SK-N-SH (cell line): ENCODE data around the gene GOLGA8B. TPM values are rescaled to one million over a fixed set of nuclear protein-coding genes. Genes with fewer than 3 reads are reported as not detected.

ENCODE experiments used
- CTCF ChIA-PET: fragments of 300-600, 350-600 bp; formaldehyde crosslinking; extraction: SDS; loops from one replicate; lab custom pipeline; 2021; lab: Yijun Ruan, JAX
- POLR2A ChIA-PET: fragments of 350-600 bp; sonication (Branson Sonifier 250); formaldehyde crosslinking; extraction: SDS; loops from one replicate; lab custom pipeline; 2020; ENCODE audit warnings: antibody characterized with exemption, inconsistent platforms; lab: Yijun Ruan, JAX
- DNase-seq: peaks from one replicate; pipeline ENCODE4 v3.0.0; 2012
- H2AFZ ChIP-seq: fragments of 200-600 bp; sonication (generic); 2 replicates; pipeline ENCODE4 v1.8.1; 2016; ENCODE audit warnings: antibody characterized with exemption, mild to moderate bottlenecking, low read depth
- H3F3A ChIP-seq: fragments of 200-600 bp; sonication (generic); replicated peaks from 2 replicates; pipeline ENCODE3; 2016; ENCODE audit warnings: antibody characterized with exemption, mild to moderate bottlenecking; ENCODE audit not compliant: insufficient read depth
- H3K27ac ChIP-seq, 2 experiments: fragments of 200-500 bp in 1 of 2; fragments of 200-600 bp in 1 of 2; sonication (Bioruptor generic) in 1 of 2; sonication (generic), shearing (Covaris generic) in 1 of 2; 2 replicates each; pipeline versions ENCODE4 v1.5.1 to v1.6.1; 2014 to 2016; ENCODE audit warnings: low read depth in 2 of 2, inconsistent platforms in 1 of 2, low read length in 1 of 2, mild to moderate bottlenecking in 1 of 2, mixed read lengths in 1 of 2
- H3K27me3 ChIP-seq: fragments of 200-600 bp; sonication (generic), shearing (Covaris generic); 2 replicates; pipeline ENCODE4 v1.6.1; 2016; ENCODE audit warnings: mixed run types; ENCODE audit not compliant: insufficient read depth
- H3K36me3 ChIP-seq, 2 experiments: fragments of 200-500 bp in 1 of 2; fragments of 200-600 bp in 1 of 2; sonication (Bioruptor generic) in 1 of 2; sonication (generic) in 1 of 2; replicated peaks in 1 of 2; 2 replicates each; pipeline versions ENCODE3 to v1.5.1; 2014 to 2016; ENCODE audit warnings: low read length in 1 of 2, mild to moderate bottlenecking in 1 of 2; ENCODE audit not compliant: insufficient read depth in 2 of 2, control insufficient read depth in 1 of 2
- H3K4me1 ChIP-seq, 2 experiments: fragments of 200-500 bp in 1 of 2; fragments of 200-600 bp in 1 of 2; sonication (Bioruptor generic) in 1 of 2; sonication (generic), shearing (Covaris generic) in 1 of 2; 2 replicates each; pipeline versions ENCODE4 v1.5.1 to v1.6.1; 2014 to 2016; ENCODE audit warnings: low read depth in 1 of 2, low read length in 1 of 2, mixed run types in 1 of 2; ENCODE audit not compliant: insufficient read depth in 2 of 2, control insufficient read depth in 1 of 2
- H3K4me2 ChIP-seq: fragments of 200-600 bp; sonication (generic), shearing (Covaris generic); 2 replicates; pipeline ENCODE4 v1.6.1; 2017; ENCODE audit warnings: mixed run types
- H3K4me3 ChIP-seq, 2 experiments: fragments of 200-500 bp in 1 of 2; fragments of 200-600 bp in 1 of 2; sonication (Bioruptor generic) in 1 of 2; sonication (generic), shearing (Covaris generic) in 1 of 2; 2 replicates each; pipeline versions ENCODE4 v1.5.1 to v1.8.1; 2014 to 2016; ENCODE audit warnings: low read depth in 2 of 2, inconsistent platforms in 1 of 2, low read length in 1 of 2, mild to moderate bottlenecking in 1 of 2, mixed read lengths in 1 of 2, moderate library complexity in 1 of 2
- H3K79me2 ChIP-seq: fragments of 200-600 bp; sonication (generic); 2 replicates; pipeline ENCODE4 v1.8.1; 2017; ENCODE audit warnings: mild to moderate bottlenecking; ENCODE audit not compliant: insufficient read depth
- H3K9ac ChIP-seq: fragments of 200-600 bp; sonication (generic); 2 replicates; pipeline ENCODE4 v1.6.1; 2017; ENCODE audit warnings: mixed run types
- H3K9me2 ChIP-seq: fragments of 200-600 bp; sonication (generic); 2 replicates; pipeline ENCODE4 v1.6.1; 2017; ENCODE audit warnings: mixed run types
- H3K9me3 ChIP-seq: fragments of 200-600 bp; sonication (generic); 2 replicates; pipeline ENCODE4 v1.6.1; 2017; ENCODE audit warnings: mixed run types, mild to moderate bottlenecking, moderate library complexity
- H4K20me1 ChIP-seq: fragments of 200-600 bp; sonication (generic); 2 replicates; pipeline ENCODE4 v1.6.1; 2017; ENCODE audit warnings: mild to moderate bottlenecking, mixed run types; ENCODE audit not compliant: insufficient read depth
- ELF1 ChIP-seq: IDR thresholded peaks from 2 replicates; pipeline ENCODE4 v1.4.0; 2012
- EP300 ChIP-seq, 2 experiments: IDR thresholded peaks; 2 replicates each; pipeline versions ENCODE4 v1.4.0 to v1.6.1; 2012; ENCODE audit warnings: borderline replicate concordance in 1 of 2, low read depth in 1 of 2, low read length in 1 of 2
- FOXM1 ChIP-seq: IDR thresholded peaks from 2 replicates; pipeline ENCODE4 v1.4.0; 2012; ENCODE audit warnings: low read depth, mild to moderate bottlenecking
- GABPA ChIP-seq: IDR thresholded peaks from 2 replicates; pipeline ENCODE4 v1.4.0; 2012; ENCODE audit warnings: low read depth, mild to moderate bottlenecking
- GATA2 ChIP-seq: sonication (generic); formaldehyde crosslinking; IDR thresholded peaks from 2 replicates; pipeline ENCODE4 v1.5.0; 2020; ENCODE audit warnings: mild to moderate bottlenecking, missing genetic modification reagents
- JUND ChIP-seq: IDR thresholded peaks from 2 replicates; pipeline ENCODE4 v1.4.0; 2012
- MXI1 ChIP-seq: IDR thresholded peaks from 2 replicates; pipeline ENCODE4 v1.6.1; 2012; ENCODE audit warnings: mild to moderate bottlenecking, low read depth, low read length, improper control_type of control experiment
- NFIC ChIP-seq: IDR thresholded peaks from 2 replicates; pipeline ENCODE4 v1.4.0; 2012; ENCODE audit warnings: borderline replicate concordance
- POLR2AphosphoS5 ChIP-seq: IDR thresholded peaks from 2 replicates; pipeline ENCODE4 v1.6.1; 2012; ENCODE audit warnings: low read depth, low read length
- RAD21 ChIP-seq: IDR thresholded peaks from 2 replicates; pipeline ENCODE4 v1.6.1; 2012; ENCODE audit warnings: mild to moderate bottlenecking, low read length
- RXRA ChIP-seq: IDR thresholded peaks from 2 replicates; pipeline ENCODE4 v1.4.0; 2012; ENCODE audit warnings: low read depth, mild to moderate bottlenecking, borderline replicate concordance
- SMC3 ChIP-seq: IDR thresholded peaks from 2 replicates; pipeline ENCODE4 v1.6.1; 2012; ENCODE audit warnings: low read depth, low read length, improper control_type of control experiment
- TAF1 ChIP-seq: IDR thresholded peaks from 2 replicates; pipeline ENCODE4 v1.6.1; 2012; ENCODE audit warnings: low read depth, mild to moderate bottlenecking, low read length, moderate library complexity, borderline replicate concordance
- TCF12 ChIP-seq: IDR thresholded peaks from 2 replicates; pipeline ENCODE4 v1.4.0; 2012
- TEAD4 ChIP-seq: IDR thresholded peaks from 2 replicates; pipeline ENCODE4 v1.4.0; 2012; ENCODE audit warnings: mild to moderate bottlenecking, borderline replicate concordance; ENCODE audit not compliant: insufficient read depth
- YY1 ChIP-seq: IDR thresholded peaks from 2 replicates; pipeline ENCODE4 v1.4.0; 2012; ENCODE audit warnings: low read depth, mild to moderate bottlenecking
- WGBS: methylation state at CpG from one replicate; pipeline ENCODE4 v1.1.6; 2017; ENCODE audit warnings: low lambda C conversion rate; 5-methylcytosine and 5-hydroxymethylcytosine counted together
- polyA plus RNA-seq, 3 experiments: library from polyadenylated mRNA; depleted of rRNA; stranded (reverse); fragments of >200 nt; gene quantifications; 2 replicates each; pipeline ENCODE4 v1.2.3, GENCODE V29; 2012
- TF ChIP-seq, protein P1 (sequence below): fragments of 150-350 bp; IDR thresholded peaks from 2 replicates; pipeline ENCODE4 v1.6.1; 2017; ENCODE audit warnings: antibody characterized with exemption, low read length, low read depth, borderline replicate concordance
- TF ChIP-seq, protein P2 (sequence below): fragments of 200-600 bp; sonication (generic); IDR thresholded peaks from 2 replicates; pipeline ENCODE4 v1.6.1; 2017; ENCODE audit warnings: antibody characterized with exemption, mild to moderate bottlenecking, moderate library complexity
- TF ChIP-seq, protein P3 (sequence below): fragments of 150-350 bp; IDR thresholded peaks from 2 replicates; pipeline ENCODE4 v1.6.1; 2016; ENCODE audit warnings: mild to moderate bottlenecking, low read depth, low read length
- TF ChIP-seq, protein P4 (sequence below): IDR thresholded peaks from 2 replicates; pipeline ENCODE4 v1.4.0; 2012; ENCODE audit warnings: low read depth
- TF ChIP-seq, protein P5 (sequence below): IDR thresholded peaks from 2 replicates; pipeline ENCODE4 v1.4.0; 2012; ENCODE audit warnings: low read depth, borderline replicate concordance

The GOLGA8B gene, protein sequence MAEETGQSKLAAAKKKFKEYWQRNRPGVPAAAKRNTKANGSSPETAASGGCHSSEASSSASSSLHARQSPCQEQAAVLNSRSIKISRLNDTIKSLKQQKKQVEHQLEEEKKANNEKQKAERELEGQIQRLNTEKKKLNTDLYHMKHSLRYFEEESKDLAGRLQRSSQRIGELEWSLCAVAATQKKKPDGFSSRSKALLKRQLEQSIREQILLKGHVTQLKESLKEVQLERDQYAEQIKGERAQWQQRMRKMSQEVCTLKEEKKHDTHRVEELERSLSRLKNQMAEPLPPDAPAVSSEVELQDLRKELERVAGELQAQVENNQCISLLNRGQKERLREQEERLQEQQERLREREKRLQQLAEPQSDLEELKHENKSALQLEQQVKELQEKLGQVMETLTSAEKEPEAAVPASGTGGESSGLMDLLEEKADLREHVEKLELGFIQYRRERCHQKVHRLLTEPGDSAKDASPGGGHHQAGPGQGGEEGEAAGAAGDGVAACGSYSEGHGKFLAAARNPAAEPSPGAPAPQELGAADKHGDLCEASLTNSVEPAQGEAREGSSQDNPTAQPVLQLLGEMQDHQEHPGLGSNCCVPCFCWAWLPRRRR
- polyA plus RNA-seq (2012; rRNA removed): 96.6 and 154 TPM in 2 replicates
- 11.7 and 13.9 TPM in 2 replicates for polyA plus RNA-seq (2012; cell fraction: cytosol; rRNA removed)
- polyA plus RNA-seq (2012; cell fraction: nucleus; rRNA removed): 1,292 and 1,384 TPM in 2 replicates

DNA sequence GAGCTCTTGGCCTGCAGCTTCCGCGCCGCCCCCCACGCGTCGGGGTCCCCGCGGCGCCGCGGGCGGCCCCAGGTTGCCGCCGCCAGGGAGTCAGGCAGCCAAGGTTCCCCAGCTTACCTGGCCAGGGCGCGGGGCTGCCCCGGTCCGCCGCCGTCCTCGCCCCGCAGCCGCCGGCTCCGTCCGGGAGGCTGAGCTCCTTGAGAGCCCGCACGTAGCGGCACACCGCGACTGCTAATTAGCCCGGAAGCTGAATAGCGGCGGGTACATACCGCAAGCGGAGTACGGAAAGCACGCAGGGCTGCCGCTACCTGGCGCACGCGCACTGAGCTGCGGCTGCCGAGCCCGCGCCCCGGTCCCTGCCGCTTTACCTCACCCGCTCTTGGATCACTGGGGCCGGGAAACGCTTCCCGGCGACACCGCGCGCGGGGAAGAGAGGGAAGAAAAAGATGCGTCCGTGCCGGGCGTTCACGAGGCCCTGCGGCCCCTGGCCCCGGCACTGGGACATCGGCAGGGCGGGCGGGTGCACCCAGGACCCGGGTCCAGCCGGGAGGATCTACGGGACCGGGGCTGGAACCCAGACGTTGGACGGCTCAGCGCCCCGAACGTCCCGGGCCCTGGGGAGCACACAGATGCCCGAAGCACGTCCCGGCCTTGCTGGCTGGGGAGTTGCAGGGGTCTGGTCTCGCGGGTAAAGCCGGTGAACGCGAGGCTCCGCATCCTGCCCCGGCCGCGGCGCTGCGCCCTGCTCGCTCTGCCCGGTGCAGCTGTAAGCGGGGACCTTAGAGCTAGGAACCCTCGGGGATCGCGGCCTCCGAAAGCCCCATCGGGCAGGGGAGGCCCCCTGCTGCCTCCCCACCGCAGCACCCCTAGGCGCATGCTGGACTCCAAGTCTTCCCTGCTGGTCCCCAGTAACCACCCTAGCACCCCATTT is at the start of gene GOLGA8B:
Gene GOLGA8B, minus strand, starts transcription at position 253 of the 931 bp plus-strand sequence. CDS start 47,739 bp downstream, outside the sequence.
- Histone ChIP-seq H3K36me3 (no peaks in the 10 kb centered on the region), H3K9me3 (no peaks in the 10 kb centered on the region), H3K4me2 (peak within 1 kb of the TSS; percentile 95), H3K9ac (peak within 1 kb of the TSS; percentile 76), H3K79me2 (peaks cover 22% of the 10 kb centered on the region), H2AFZ (peak within 1 kb of the TSS; percentile 88), H3K27ac (peak within 1 kb of the TSS in 1 of 2 experiments; percentile 62; a peak in 2 of 4 replicates), H3K9me2 (no peaks in the 10 kb centered on the region), H4K20me1 (0 out of 2 replicates have a peak, but pooled peaks cover 5% of the 10 kb centered on the region), H3K4me1 (peaks cover 0 to 21% of the 10 kb centered on the region in 2 experiments; a peak in 1 of 4 replicates), H3K27me3 (no peaks in the 10 kb centered on the region), H3K4me3 (peak within 1 kb of the TSS; percentile 82 to 88), H3F3A (peaks cover 12% of the 10 kb centered on the region)
- WGBS: 4% methylated on average over 18 of the region's 101 CpGs
- peak; percentile 93 for DNase-seq
- POLR2A ChIA-PET: interaction anchor here (0.5 to 1.6 kb wide), 2 partner anchors 217 to 358 kb away, joined by 3 read pairs; partner anchors contain the start of gene LPCAT4
- CTCF ChIA-PET: interaction anchor here (0.9 to 2.1 kb wide), 5 partner anchors 30 to 517 kb away, joined by 3 to 7 read pairs (median 4); partner anchors contain the start of genes KATNBL1, LPCAT4, NOP10 and NUTM1
- TF ChIP-seq NFIC (no peak), ELF1 (no peak; the same call in 1 of the 2 replicates), EP300 (IDR thresholded peaks at IDR 0.05; ENCODE audit: borderline replicate concordance in 1 of 2, low read depth in 1 of 2, low read length in 1 of 2) (no peak), TAF1 (peak; percentile 36; the same call in 1 of the 2 replicates), JUND (no peak), SMC3 (no peak), FOXM1 (no peak), TEAD4 (no peak; the same call in 1 of the 2 replicates), TCF12 (no peak), YY1 (no peak), GABPA (no peak; the same call in 1 of the 2 replicates), GATA2 (CRISPR knock-in tag) (no peak), RXRA (no peak), RAD21 (no peak), MXI1 (no peak), POLR2AphosphoS5 (0 out of 2 replicates have a peak, but pooled peaks have one; percentile 16)
- TF ChIP-seq, protein P1, sequence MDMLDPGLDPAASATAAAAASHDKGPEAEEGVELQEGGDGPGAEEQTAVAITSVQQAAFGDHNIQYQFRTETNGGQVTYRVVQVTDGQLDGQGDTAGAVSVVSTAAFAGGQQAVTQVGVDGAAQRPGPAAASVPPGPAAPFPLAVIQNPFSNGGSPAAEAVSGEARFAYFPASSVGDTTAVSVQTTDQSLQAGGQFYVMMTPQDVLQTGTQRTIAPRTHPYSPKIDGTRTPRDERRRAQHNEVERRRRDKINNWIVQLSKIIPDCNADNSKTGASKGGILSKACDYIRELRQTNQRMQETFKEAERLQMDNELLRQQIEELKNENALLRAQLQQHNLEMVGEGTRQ: no peak
- TF ChIP-seq, protein P2, sequence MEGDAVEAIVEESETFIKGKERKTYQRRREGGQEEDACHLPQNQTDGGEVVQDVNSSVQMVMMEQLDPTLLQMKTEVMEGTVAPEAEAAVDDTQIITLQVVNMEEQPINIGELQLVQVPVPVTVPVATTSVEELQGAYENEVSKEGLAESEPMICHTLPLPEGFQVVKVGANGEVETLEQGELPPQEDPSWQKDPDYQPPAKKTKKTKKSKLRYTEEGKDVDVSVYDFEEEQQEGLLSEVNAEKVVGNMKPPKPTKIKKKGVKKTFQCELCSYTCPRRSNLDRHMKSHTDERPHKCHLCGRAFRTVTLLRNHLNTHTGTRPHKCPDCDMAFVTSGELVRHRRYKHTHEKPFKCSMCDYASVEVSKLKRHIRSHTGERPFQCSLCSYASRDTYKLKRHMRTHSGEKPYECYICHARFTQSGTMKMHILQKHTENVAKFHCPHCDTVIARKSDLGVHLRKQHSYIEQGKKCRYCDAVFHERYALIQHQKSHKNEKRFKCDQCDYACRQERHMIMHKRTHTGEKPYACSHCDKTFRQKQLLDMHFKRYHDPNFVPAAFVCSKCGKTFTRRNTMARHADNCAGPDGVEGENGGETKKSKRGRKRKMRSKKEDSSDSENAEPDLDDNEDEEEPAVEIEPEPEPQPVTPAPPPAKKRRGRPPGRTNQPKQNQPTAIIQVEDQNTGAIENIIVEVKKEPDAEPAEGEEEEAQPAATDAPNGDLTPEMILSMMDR: no peak
- TF ChIP-seq, protein P3, sequence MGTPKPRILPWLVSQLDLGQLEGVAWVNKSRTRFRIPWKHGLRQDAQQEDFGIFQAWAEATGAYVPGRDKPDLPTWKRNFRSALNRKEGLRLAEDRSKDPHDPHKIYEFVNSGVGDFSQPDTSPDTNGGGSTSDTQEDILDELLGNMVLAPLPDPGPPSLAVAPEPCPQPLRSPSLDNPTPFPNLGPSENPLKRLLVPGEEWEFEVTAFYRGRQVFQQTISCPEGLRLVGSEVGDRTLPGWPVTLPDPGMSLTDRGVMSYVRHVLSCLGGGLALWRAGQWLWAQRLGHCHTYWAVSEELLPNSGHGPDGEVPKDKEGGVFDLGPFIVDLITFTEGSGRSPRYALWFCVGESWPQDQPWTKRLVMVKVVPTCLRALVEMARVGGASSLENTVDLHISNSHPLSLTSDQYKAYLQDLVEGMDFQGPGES: no peak
- TF ChIP-seq, protein P4, sequence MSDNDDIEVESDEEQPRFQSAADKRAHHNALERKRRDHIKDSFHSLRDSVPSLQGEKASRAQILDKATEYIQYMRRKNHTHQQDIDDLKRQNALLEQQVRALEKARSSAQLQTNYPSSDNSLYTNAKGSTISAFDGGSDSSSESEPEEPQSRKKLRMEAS: peak; percentile 38; the same call in 1 of the 2 replicates
- TF ChIP-seq, protein P5, sequence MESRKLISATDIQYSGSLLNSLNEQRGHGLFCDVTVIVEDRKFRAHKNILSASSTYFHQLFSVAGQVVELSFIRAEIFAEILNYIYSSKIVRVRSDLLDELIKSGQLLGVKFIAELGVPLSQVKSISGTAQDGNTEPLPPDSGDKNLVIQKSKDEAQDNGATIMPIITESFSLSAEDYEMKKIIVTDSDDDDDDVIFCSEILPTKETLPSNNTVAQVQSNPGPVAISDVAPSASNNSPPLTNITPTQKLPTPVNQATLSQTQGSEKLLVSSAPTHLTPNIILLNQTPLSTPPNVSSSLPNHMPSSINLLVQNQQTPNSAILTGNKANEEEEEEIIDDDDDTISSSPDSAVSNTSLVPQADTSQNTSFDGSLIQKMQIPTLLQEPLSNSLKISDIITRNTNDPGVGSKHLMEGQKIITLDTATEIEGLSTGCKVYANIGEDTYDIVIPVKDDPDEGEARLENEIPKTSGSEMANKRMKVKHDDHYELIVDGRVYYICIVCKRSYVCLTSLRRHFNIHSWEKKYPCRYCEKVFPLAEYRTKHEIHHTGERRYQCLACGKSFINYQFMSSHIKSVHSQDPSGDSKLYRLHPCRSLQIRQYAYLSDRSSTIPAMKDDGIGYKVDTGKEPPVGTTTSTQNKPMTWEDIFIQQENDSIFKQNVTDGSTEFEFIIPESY: 0 out of 2 replicates have a peak, but pooled peaks have one; percentile 15
